RWPE2 (cell line): Measurements from ENCODE around the gene ATP5MC2.
"Not testable (repeated sequence)": the region's sequence is repeated elsewhere in the genome, so short reads cannot be mapped to it uniquely, and the experiment has no call there.

Experiments used
- ATAC-seq: fragments of 200-7000 bp; cut with Tn5 transposase; 3 replicates; pipeline ENCODE4 v1.9.1; 2021; ENCODE audit warnings: low read depth
- DNase-seq: peaks from one replicate; pipeline ENCODE4 v3.0.0-alpha.2; 2020; ENCODE audit warnings: low spot score
- H3K27ac ChIP-seq: fragments of 450-650 bp; 2 replicates; pipeline ENCODE4 v1.5.1; 2017; ENCODE audit warnings: mild to moderate bottlenecking; ENCODE audit not compliant: poor library complexity, severe bottlenecking
- H3K27me3 ChIP-seq: fragments of 250-450 bp; sonication (Bioruptor Pico); 2 replicates; pipeline ENCODE4 v1.5.1; 2021; ENCODE audit warnings: mild to moderate bottlenecking, moderate library complexity; ENCODE audit not compliant: insufficient read depth, poor library complexity, severe bottlenecking
- H3K36me3 ChIP-seq: fragments of 250-450 bp; sonication (Bioruptor Pico); 2 replicates; pipeline ENCODE4 v1.5.1; 2020; ENCODE audit warnings: low read depth, mild to moderate bottlenecking, moderate library complexity
- H3K4me1 ChIP-seq: fragments of 250-450 bp; sonication (Bioruptor Pico); 2 replicates; pipeline ENCODE4 v1.5.1; 2021; ENCODE audit warnings: mild to moderate bottlenecking, moderate library complexity; ENCODE audit not compliant: insufficient read depth, poor library complexity, severe bottlenecking
- H3K4me3 ChIP-seq: fragments of 250-450 bp; sonication (Bioruptor Pico); 2 replicates; pipeline ENCODE4 v1.5.1; 2021; ENCODE audit warnings: mild to moderate bottlenecking, moderate library complexity; ENCODE audit not compliant: severe bottlenecking
- H3K9me3 ChIP-seq: fragments of 250-450 bp; sonication (Bioruptor Pico); 2 replicates; pipeline ENCODE4 v1.5.1; 2021; ENCODE audit warnings: mild to moderate bottlenecking, moderate library complexity; ENCODE audit not compliant: severe bottlenecking
- TF ChIP-seq, protein P1 (sequence below): fragments of 450-650 bp; IDR thresholded peaks from one replicate; pipeline ENCODE4 v1.5.1; 2017; ENCODE audit warnings: mild to moderate bottlenecking, moderate library complexity; ENCODE audit not compliant: poor library complexity, severe bottlenecking

ATP5MC2 gene

DNA sequence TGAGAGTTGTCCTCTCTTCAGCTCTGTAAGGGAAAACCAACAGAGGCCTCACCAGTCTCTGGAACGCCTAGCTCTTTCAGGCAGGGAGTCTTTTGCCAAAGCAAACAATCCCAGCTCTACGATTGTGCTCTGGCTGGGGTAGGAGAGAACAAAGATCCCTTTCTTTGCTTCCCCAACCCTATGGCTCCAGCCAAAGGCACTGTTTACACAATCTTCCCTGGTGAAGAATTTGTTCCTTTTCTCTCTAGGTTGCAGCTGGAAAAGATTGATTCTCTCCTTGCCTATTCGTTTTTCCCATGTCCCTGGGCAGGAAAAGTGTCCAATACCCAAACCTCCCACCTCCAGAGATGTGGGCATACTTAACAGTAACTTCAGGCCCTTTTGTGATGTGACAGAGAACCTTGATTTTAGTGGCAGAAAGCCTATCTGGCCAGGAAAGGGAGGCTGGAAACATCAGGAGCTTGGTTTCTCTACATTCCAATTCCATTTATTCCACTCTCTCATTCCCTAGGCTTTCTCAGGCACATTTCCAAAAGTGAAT is 16.8 kb downstream of the ATP5MC2 start:
- no peak overlapping the region for H3K4me3 ChIP-seq
- TF ChIP-seq, protein P1, sequence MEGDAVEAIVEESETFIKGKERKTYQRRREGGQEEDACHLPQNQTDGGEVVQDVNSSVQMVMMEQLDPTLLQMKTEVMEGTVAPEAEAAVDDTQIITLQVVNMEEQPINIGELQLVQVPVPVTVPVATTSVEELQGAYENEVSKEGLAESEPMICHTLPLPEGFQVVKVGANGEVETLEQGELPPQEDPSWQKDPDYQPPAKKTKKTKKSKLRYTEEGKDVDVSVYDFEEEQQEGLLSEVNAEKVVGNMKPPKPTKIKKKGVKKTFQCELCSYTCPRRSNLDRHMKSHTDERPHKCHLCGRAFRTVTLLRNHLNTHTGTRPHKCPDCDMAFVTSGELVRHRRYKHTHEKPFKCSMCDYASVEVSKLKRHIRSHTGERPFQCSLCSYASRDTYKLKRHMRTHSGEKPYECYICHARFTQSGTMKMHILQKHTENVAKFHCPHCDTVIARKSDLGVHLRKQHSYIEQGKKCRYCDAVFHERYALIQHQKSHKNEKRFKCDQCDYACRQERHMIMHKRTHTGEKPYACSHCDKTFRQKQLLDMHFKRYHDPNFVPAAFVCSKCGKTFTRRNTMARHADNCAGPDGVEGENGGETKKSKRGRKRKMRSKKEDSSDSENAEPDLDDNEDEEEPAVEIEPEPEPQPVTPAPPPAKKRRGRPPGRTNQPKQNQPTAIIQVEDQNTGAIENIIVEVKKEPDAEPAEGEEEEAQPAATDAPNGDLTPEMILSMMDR, result no peak
- H3K4me1 ChIP-seq, result peaks cover 6% of the 10 kb centered on the region
- no peaks in the 10 kb centered on the region for H3K9me3 ChIP-seq
- ATAC-seq, result peak; percentile 95
- DNase-seq, result no peak
- H3K27me3 ChIP-seq, result no peaks in the 10 kb centered on the region
- H3K36me3 ChIP-seq, result peaks cover 5% of the 10 kb centered on the region
- H3K27ac ChIP-seq, result peak overlapping the region; percentile 65

- H3K27ac ChIP-seq, result no peak overlapping the region
- H3K27me3 ChIP-seq, result no peaks in the 10 kb centered on the region
- DNase-seq (no peak), ATAC-seq (no peak)
- H3K4me3 ChIP-seq, result no peak overlapping the region
- TF ChIP-seq, protein P1, result no peak
- no peaks in the 10 kb centered on the region for H3K9me3 ChIP-seq
- peaks cover 6% of the 10 kb centered on the region for H3K4me1 ChIP-seq
- no peaks in the 10 kb centered on the region for H3K36me3 ChIP-seq
Measured at GRCh38 chr12:53657041-53657440, 18.8 kb downstream of the ATP5MC2 start.

GRCh38 chr12:53653595-53653994 is 22.3 kb downstream of the ATP5MC2 start:
- H3K36me3 ChIP-seq, result no peaks in the 10 kb centered on the region

GRCh38 chr12:53652366-53652765 is 23.5 kb downstream of the ATP5MC2 start:
- ATAC-seq (no peak), DNase-seq (no peak)
- Histone ChIP-seq H3K9me3 (no peaks in the 10 kb centered on the region), H3K27ac (no peak overlapping the region), H3K4me1 (no peaks in the 10 kb centered on the region), H3K4me3 (no peak overlapping the region), H3K27me3 (no peaks in the 10 kb centered on the region), H3K36me3 (no peaks in the 10 kb centered on the region)
- TF ChIP-seq, protein P1, result no peak

More at GRCh38 chr12:53653595-53653994, 22.3 kb downstream of the ATP5MC2 start:
- TF ChIP-seq, protein P1, result no peak
- H3K27ac ChIP-seq, result no peak overlapping the region
- H3K4me3 ChIP-seq, result no peak overlapping the region
- no peaks in the 10 kb centered on the region for H3K9me3 ChIP-seq
- DNase-seq (no peak), ATAC-seq (no peak)
- H3K27me3 ChIP-seq, result no peaks in the 10 kb centered on the region
- H3K4me1 ChIP-seq, result no peaks in the 10 kb centered on the region

DNA sequence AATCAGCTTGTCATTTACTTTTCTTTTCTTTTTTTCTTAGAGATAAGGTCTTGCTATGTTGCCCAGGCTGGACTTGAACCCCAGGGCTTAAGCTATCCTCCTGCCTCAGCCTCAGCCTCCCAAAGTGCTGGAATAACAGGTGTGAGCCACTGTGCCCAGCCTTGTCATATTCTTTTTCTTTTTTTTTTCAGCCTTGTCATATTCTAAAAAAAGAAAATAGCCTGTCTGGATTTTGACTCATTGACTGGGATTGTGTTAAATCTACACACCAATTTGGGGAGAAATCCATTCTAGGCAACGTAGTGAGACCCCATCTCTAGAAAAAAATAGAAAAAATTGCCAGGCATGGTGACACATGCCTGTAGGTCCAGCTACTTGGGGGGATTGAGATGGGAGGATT is 24.1 kb downstream of the ATP5MC2 start:
- TF ChIP-seq, protein P1, result no peak
- DNase-seq, result no peak
- H3K27me3 ChIP-seq, result no peaks in the 10 kb centered on the region
- no peak overlapping the region for H3K4me3 ChIP-seq
- no peaks in the 10 kb centered on the region for H3K36me3 ChIP-seq
- no peaks in the 10 kb centered on the region for H3K4me1 ChIP-seq
- H3K9me3 ChIP-seq, result no peaks in the 10 kb centered on the region
- no peak overlapping the region for H3K27ac ChIP-seq
- ATAC-seq, result no peak

- H3K36me3 ChIP-seq, H3K4me1 ChIP-seq, H3K27ac ChIP-seq, H3K9me3 ChIP-seq, H3K4me3 ChIP-seq, ATAC-seq, DNase-seq, H3K27me3 ChIP-seq: not testable (repeated sequence)
Measured at GRCh38 chr12:53646300-53646699, 29.6 kb downstream of the ATP5MC2 start.
